Measurements from ENCODE around the gene KCNAB1.
A peak's percentile ranks its signal among the peaks of the same experiment; 100 is the strongest.

KCNAB1 gene

GRCh38 chr3:156469456-156469855 is 349.1 kb downstream of the KCNAB1 start:
- no peak for FAIRE-seq

DNA sequence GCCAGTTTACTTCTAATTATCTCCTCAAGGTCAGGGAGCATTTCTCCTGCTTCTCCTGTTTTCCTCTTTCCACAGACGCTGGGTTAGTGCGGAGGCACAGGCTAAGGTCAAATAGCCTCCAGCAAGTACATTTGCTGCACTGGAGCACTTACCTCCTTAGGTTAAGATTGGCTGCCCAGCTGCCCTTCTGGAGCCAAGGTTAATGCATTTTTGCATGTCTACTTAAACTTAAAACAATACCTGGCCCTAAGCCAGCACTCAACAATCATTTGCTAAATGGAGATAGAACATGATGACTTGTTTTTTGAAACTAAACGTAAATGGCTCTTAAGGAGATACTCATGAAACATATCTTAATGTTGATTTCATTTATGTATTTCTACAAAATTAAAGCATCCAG is 351.1 kb downstream of the KCNAB1 start:
- FAIRE-seq, result no peak

GRCh38 chr3:156472150-156472549 is 351.8 kb downstream of the KCNAB1 start:
- no peak for FAIRE-seq

GRCh38 chr3:156472684-156473083 is 352.3 kb downstream of the KCNAB1 start:
- FAIRE-seq, result no peak

DNA sequence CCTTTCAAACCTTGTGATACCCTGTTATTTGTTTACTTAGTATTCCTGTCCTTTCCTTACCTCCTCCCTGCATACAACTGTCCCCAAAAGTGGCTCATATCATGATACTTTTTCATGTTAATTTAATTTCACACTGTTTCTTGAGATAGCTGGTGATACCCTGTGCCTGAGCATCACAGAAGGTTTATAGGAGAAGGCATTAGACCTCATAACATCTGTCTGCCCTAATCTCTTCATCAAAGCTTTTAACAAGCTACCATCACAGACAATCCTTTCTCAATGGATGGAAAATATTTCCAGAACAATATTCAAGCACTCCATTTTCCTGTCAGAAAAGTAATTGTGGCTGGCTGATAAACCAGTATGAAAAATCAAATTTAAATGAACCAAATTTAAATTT is 353.0 kb downstream of the KCNAB1 start:
- no peak for FAIRE-seq

GRCh38 chr3:156474560-156475389 is 354.4 kb downstream of the KCNAB1 start:
- no peak for FAIRE-seq

GRCh38 chr3:156477323-156477722 is 356.9 kb downstream of the KCNAB1 start:
- no peak for FAIRE-seq

GRCh38 chr3:156478891-156479290 is 358.5 kb downstream of the KCNAB1 start:
- no peak for FAIRE-seq

DNA sequence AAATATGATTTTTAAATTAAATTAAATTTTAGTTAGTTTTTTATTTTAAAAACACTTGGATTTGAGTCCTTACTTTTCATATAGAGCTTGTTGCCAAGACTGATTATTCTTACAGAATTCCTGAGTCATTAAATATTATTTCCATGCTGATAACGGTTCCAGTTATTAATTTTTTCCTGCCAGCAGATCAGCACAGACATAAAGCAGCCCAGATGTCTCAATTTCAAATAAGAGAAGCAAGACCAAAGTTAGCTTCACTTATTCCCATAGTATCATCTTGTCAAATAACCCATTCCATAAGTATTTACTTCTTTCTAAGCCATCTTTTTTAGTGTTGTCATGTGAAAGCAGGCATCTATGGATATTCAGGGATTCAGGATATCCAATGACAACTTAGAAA is 359.2 kb downstream of the KCNAB1 start:
- FAIRE-seq, result no peak

GRCh38 chr3:156480949-156481348 is 360.6 kb downstream of the KCNAB1 start:
- no peak for FAIRE-seq

DNA sequence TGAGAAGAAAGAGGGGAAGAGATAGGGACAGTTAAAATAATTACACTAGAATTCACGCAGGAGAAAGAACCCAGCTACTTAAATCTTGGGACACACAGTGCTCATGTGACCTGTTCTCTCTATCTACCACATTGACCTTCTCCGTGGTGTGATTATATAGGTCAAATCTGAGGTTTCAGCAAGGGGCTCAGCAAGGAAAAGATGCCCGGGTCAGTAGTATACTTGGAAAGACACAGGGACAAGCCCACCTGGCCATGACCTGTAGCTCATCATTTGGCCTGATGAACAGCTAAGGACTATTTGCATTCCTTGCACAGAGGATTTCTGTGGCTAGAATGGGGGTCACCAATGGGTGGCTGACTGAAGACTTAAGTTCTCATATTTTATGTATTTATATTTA is 362.6 kb downstream of the KCNAB1 start:
- FAIRE-seq, result no peak

- no peak for FAIRE-seq
Observed at GRCh38 chr3:156483426-156483825, 363.0 kb downstream of the KCNAB1 start.

DNA sequence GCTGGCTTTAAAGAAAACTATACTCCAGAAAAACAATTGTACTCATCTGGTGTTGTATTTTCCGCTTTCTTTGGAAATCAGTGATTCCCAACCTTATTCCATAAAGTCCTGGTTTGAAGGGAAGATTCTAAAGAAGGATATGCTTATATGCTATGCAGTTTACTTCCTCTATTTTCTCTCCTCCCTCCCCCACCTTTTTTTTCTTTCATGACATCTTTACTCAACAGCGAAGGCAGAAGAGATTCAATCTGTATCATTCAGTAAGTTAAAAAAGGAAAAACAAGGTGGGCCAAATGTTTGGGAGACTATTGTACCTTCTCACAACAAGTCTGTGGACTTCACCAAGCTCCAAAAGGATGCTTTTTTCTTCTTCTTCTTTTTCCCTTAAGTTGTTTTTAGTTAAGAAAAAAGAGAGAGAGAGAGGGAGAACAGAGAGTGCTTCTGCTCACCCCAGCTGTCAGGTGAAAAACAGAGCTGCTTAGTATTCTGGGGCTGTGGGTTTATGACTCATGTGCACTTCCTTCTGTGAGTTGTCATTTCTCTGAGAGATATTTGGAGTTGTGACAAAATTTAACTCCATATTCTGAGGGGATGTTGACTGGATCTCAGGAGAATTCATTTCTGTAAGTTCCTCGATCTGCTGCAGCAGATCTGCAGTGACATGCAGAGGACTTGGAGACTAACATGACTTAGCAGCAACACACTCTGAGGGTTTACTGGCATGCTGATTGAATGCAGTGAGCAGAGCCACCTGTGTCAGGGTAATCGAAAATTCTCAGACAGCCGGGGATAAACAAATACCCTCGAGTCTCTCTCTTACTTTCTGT is 363.8 kb downstream of the KCNAB1 start:
- no peak for FAIRE-seq

GRCh38 chr3:156488767-156489166 is 368.4 kb downstream of the KCNAB1 start:
- FAIRE-seq, result no peak

DNA sequence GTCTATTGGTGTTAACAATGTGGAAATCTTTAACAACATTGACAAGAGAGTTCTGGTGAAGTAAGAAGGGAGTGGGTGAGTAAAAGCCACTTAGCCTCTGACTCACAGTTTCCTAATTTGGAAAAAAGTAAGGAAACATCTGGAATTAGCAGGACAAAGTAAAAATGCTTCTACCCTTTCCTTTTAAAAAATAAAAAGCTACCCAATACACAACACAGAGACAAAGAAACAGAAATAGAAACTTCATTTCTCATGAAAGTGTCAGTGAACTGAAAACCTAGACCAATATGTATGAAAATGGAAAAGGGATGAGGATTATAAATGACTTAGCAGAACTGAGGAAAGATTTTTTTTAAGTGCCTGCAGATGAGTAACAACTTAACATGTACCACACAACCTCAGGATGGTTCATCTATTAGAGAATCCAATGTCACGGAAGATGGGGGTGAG is 369.1 kb downstream of the KCNAB1 start:
- peak; percentile 75 for FAIRE-seq

DNA sequence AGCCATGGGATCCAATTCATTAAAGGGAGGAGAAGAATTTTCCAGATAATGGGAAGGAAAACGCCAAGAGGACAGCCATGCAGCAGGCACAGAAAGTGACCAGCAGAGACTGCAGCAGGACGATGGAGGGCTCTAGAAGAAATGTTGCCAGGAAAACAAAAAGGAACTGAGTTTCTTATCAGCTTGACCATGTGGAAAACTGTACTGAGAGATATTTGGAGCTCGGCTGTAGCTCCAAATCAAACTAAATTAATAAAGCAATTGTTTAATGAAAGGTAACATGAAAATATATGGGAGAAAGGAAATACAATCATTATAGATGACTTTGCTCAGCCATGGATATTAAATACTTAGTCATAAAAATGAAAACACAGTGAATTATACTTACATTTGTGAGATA is 370.8 kb downstream of the KCNAB1 start:
- FAIRE-seq, result no peak

GRCh38 chr3:156492801-156493261 is 372.5 kb downstream of the KCNAB1 start:
- no peak for FAIRE-seq

DNA sequence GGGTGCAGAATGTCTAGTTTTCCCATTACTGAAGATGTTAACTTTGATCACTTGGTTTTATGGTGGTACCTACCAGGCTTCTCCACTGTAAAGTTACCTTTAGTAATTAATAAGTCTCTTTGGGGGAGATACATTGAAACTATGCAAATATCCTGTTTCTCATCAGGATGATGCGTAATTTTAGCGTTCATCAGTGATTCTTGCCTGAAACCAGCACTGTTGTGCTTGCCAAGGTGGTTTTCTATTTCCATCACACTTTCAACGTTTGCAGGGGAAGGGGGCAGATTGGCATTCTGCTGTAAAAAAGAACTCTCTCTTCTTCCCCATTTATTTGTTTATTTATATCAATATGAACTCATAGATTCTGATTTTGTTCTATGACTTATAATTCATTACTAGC is 373.5 kb downstream of the KCNAB1 start:
- no peak for FAIRE-seq

- no peak for FAIRE-seq
Observed at GRCh38 chr3:156495816-156496215, 375.4 kb downstream of the KCNAB1 start.

DNA sequence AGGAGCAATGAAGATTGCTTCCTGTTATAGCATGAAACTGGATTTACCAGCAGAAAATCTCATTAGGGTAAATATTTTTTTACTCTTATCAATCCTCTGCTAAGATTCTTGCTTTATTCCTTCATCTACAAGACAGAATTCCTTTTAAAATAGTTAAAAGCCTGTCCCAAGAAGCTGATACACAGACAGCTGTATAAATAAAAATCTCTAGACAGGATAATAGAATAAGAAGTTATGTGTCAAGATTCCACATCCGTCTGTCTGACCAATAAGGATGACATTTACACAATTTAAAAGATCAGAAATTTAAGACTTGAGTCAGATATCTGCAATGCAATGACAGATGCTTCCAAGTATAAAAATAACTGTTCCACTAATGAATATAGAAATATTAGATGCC is 376.9 kb downstream of the KCNAB1 start:
- FAIRE-seq, result no peak

- no peak for FAIRE-seq
Observed at GRCh38 chr3:156498307-156498706, 377.9 kb downstream of the KCNAB1 start.

GRCh38 chr3:156507285-156507684 is 386.9 kb downstream of the KCNAB1 start:
- FAIRE-seq, result no peak
